ENCODE results near the gene PRCP.

PRCP gene

DNA sequence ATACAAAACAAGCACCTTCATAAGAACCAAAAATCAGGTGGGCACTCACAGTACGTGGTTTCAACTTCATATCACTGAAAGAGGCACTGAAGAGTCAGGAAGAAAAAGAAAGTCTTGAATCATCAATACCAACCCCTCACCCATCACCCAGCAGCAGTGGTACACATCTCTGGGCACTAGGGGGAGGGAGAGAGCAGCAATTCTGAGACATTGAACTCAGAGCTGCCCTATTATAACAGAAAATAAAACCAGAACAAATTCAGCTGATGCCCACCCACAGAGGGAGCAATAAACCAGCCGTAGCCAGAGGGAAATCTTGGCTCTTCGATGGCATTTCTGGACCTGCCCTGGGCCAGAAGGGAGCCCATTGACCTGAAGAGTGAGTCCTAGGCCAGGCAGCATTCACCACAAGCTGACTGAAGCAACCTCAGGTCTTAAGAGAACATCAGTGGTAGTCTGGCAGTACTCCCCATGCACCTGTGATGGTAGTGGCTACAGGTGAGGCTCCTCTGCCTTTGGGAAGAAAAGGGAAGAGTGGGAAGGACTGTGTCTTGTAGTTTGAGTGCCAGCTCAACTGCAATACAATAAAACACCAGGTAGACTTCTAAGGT lies 124.4 kb downstream of the PRCP start:
- peak; percentile 14 for DNase-seq

DNA sequence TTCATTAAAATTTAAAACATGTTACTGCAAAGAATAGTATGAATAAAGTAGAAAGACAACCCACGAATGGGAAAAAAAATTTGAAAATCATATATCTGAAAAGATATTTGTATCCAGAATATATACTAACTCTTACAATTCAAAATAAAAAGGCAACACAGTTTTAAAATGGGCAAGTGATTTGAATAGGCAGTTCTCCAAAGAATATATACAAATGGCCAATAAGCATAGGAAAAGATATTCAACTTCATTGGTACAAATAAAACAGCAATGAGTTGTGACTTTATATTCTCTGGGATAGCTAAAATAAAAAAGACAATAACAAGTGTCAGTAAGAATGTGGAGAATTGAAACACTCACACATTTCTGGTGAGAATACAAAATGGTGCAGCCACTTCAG lies 125.0 kb downstream of the PRCP start:
- DNase-seq = no peak

All from NCI-H2029 (cell line).